K562 (cell line): ENCODE results near the gene PYM1. TPM values are rescaled to one million over a fixed set of nuclear protein-coding genes. Genes with fewer than 3 reads are reported as not detected.

Experiments
- ATAC-seq: fragments of 200-7000 bp; cut with Tn5 transposase; 3 replicates; pipeline ENCODE4 v1.9.1; 2020; ENCODE audit warnings: moderate library complexity
- BruUV-seq: library from RNA; stranded (reverse); fragments of 400-500 nt; replicated peaks from 2 replicates; lab custom pipeline; 2021; lab: Mats Ljungman, UMichigan
- CTCF ChIA-PET: fragments of 300-600 bp; formaldehyde crosslinking; extraction: SDS; loops from one replicate; lab custom pipeline; 2021; ENCODE audit warnings: low intra/inter-chr PET ratio; lab: Yijun Ruan, JAX
- POLR2A ChIA-PET: fragments of 300-600, 350-650 bp; sonication (Branson Sonifier 250); formaldehyde crosslinking; extraction: SDS; loops from one replicate; lab custom pipeline; 2021; ENCODE audit warnings: antibody characterized with exemption, inconsistent platforms; lab: Yijun Ruan, JAX
- DNase-seq, 4 experiments: peaks; one replicate each; pipeline versions ENCODE4 v3.0.0 to v3.0.0-alpha.2; 2011 to 2018; ENCODE audit warnings: low spot score in 3 of 4, mixed read lengths in 3 of 4; ENCODE audit errors: extremely low read depth in 1 of 4
- FAIRE-seq: peaks from 2 replicates; lab custom pipeline; 2011; peaks lifted over from hg19 to GRCh38; lab: Jason Lieb, UNC
- H2AFZ ChIP-seq: 2 replicates; pipeline ENCODE4 v1.6.0; 2011; ENCODE audit warnings: low read depth, low read length, control low read depth, inconsistent platforms
- H3K27ac ChIP-seq: fragments of 200-600 bp; 3 replicates; pipeline ENCODE4 v1.8.0; 2011; ENCODE audit warnings: low read depth, mild to moderate bottlenecking, control low read depth, inconsistent platforms, low read length, moderate library complexity, mixed read lengths; ENCODE audit errors: extremely low read depth
- H3K27me3 ChIP-seq, 2 experiments: fragments of 300-600 bp in 1 of 2; 2 replicates in 1 of 2; 3 replicates in 1 of 2; pipeline versions ENCODE4 v1.6.0 to v1.8.0; 2011; ENCODE audit warnings: inconsistent platforms in 2 of 2, low read length in 2 of 2, mild to moderate bottlenecking in 1 of 2, mixed read lengths in 1 of 2, moderate library complexity in 1 of 2; ENCODE audit not compliant: control insufficient read depth in 2 of 2, insufficient read depth in 2 of 2
- H3K36me3 ChIP-seq: fragments of 300-600 bp; 3 replicates; pipeline ENCODE4 v1.8.0; 2011; ENCODE audit warnings: mild to moderate bottlenecking, low read length, inconsistent platforms; ENCODE audit not compliant: control insufficient read depth, insufficient read depth
- H3K4me1 ChIP-seq, 2 experiments: fragments of 200-600 bp in 1 of 2; replicated peaks in 1 of 2; 2 replicates in 1 of 2; 3 replicates in 1 of 2; pipeline versions ENCODE4 v1.5.1 to v1.8.0; 2011; ENCODE audit warnings: inconsistent platforms in 2 of 2, low read length in 2 of 2, mild to moderate bottlenecking in 1 of 2, mixed read lengths in 1 of 2, moderate library complexity in 1 of 2; ENCODE audit not compliant: control insufficient read depth in 2 of 2, insufficient read depth in 2 of 2
- H3K4me2 ChIP-seq: 2 replicates; pipeline ENCODE4 v1.6.1; 2011; ENCODE audit warnings: low read length, control low read depth, inconsistent platforms, mixed read lengths; ENCODE audit not compliant: insufficient read depth
- H3K4me3 ChIP-seq: fragments of 200-600 bp; sonication (generic), shearing (Covaris generic); 2 replicates; pipeline ENCODE4 v1.5.1; 2016; ENCODE audit warnings: control low read depth, inconsistent platforms
- H3K79me2 ChIP-seq: fragments of 200-600 bp; 3 replicates; pipeline ENCODE4 v1.8.0; 2011; ENCODE audit warnings: low read length, inconsistent platforms; ENCODE audit not compliant: control insufficient read depth, insufficient read depth
- H3K9ac ChIP-seq, 2 experiments: 2 replicates each; pipeline versions ENCODE4 v1.6.0 to v1.6.1; 2011; ENCODE audit warnings: low read depth in 2 of 2, low read length in 2 of 2, control low read depth in 1 of 2, inconsistent platforms in 1 of 2, mild to moderate bottlenecking in 1 of 2, mixed read lengths in 1 of 2; ENCODE audit not compliant: insufficient read depth in 1 of 2
- H3K9me1 ChIP-seq: one replicate; pipeline ENCODE4 v1.6.0; 2011; ENCODE audit warnings: inconsistent platforms, mild to moderate bottlenecking, low read length, moderate library complexity; ENCODE audit not compliant: control insufficient read depth, insufficient read depth
- H3K9me3 ChIP-seq: replicated peaks from 2 replicates; pipeline ENCODE4 v1.5.1; 2011; ENCODE audit warnings: low read depth, low read length, inconsistent platforms; ENCODE audit not compliant: control insufficient read depth, insufficient read depth
- H4K20me1 ChIP-seq: replicated peaks from 2 replicates; pipeline ENCODE4 v1.6.1; 2011; ENCODE audit warnings: low read length, inconsistent platforms, mixed read lengths; ENCODE audit not compliant: control insufficient read depth, insufficient read depth
- BMI1 ChIP-seq: fragments of 150-350 bp; IDR thresholded peaks from 2 replicates; pipeline ENCODE4 v1.6.1; 2014; ENCODE audit warnings: low read length
- FOXP4 ChIP-seq: sonication (generic); formaldehyde crosslinking; IDR thresholded peaks from 2 replicates; pipeline ENCODE4 v1.8.0; 2022; ENCODE audit warnings: mild to moderate bottlenecking, missing genetic modification reagents, borderline replicate concordance
- HMG20B ChIP-seq: fragments of 250-450 bp; sonication (Bioruptor Pico); IDR thresholded peaks from 2 replicates; pipeline ENCODE4 v1.5.0; 2021; ENCODE audit warnings: mild to moderate bottlenecking
- PHB2 ChIP-seq: fragments of 450-650 bp; IDR thresholded peaks from 2 replicates; pipeline ENCODE4 v1.6.1; 2017; ENCODE audit warnings: low read depth
- PHF20 ChIP-seq: fragments of 450-650 bp; IDR thresholded peaks from 2 replicates; pipeline ENCODE4 v1.6.1; 2018; ENCODE audit not compliant: partially characterized antibody
- POLR2AphosphoS5 ChIP-seq: IDR thresholded peaks from 2 replicates; pipeline ENCODE4 v1.6.1; 2011; ENCODE audit warnings: mild to moderate bottlenecking, low read depth, low read length, moderate library complexity; ENCODE audit not compliant: control insufficient read depth, insufficient read depth
- SOX6 ChIP-seq: fragments of 450-650 bp; IDR thresholded peaks from 2 replicates; pipeline ENCODE4 v1.6.1; 2014; ENCODE audit warnings: mild to moderate bottlenecking
- SRSF7 ChIP-seq: fragments of 200-400 bp; formaldehyde crosslinking; optimal IDR thresholded peaks from 2 replicates; pipeline ENCODE3; 2017; ENCODE audit warnings: mild to moderate bottlenecking, low read depth, low read length
- THAP12 ChIP-seq: fragments of 250-450 bp; sonication (Bioruptor Pico); IDR thresholded peaks from 2 replicates; pipeline ENCODE4 v1.9.0; 2021; ENCODE audit warnings: mild to moderate bottlenecking, inconsistent platforms
- TOE1 ChIP-seq, 2 experiments: fragments of 450-650 bp in 1 of 2; sonication (generic) in 1 of 2; formaldehyde crosslinking in 1 of 2; IDR thresholded peaks; 2 replicates each; pipeline versions ENCODE4 v1.7.1 to v1.8.0; 2016 to 2022; ENCODE audit warnings: borderline replicate concordance in 2 of 2, mild to moderate bottlenecking in 2 of 2, antibody characterized with exemption in 1 of 2, inconsistent platforms in 1 of 2, low read depth in 1 of 2, missing genetic modification reagents in 1 of 2, moderate library complexity in 1 of 2
- WGBS: fragments of 100-300 bp; shearing (Covaris generic); methylation state at CpG from one replicate; pipeline ENCODE4 v1.1.6; 2016; ENCODE audit warnings: low coverage, mixed read lengths; ENCODE audit not compliant: insufficient coverage; ENCODE audit errors: missing lambda C conversion rate; 5-methylcytosine and 5-hydroxymethylcytosine counted together
- in situ Hi-C: fragments of 300-500 bp; cut with MboI; formaldehyde crosslinking; loops from 4 replicates; pipeline ENCODE4 v1.15.0; 2018; ENCODE audit warnings: inconsistent platforms, mixed read lengths
- intact Hi-C: fragments of 100-400 bp; cut with micrococcal nuclease; formaldehyde crosslinking; loops from 2 replicates; pipeline ENCODE4 v1.14.2; 2022
- polyA plus RNA-seq, 8 experiments: library from polyadenylated mRNA; depleted of rRNA in 4 of 8; stranded (reverse) in 5 of 8; unstranded in 3 of 8; fragments of >200 nt; fragmentation: Nextera tagmentation in 2 of 8; fragmentation: Illumina TruSeq in 1 of 8; extraction: Ambion mirVana in 2 of 8; extraction: Trizol in 1 of 8; gene quantifications; 2 replicates each; pipeline versions ENCODE4 v1.2.1 to v1.2.3, GENCODE V29; 2011 to 2014; ENCODE audit warnings: inconsistent platforms in 1 of 8, missing spikeins in 1 of 8
- total RNA-seq, 7 experiments: library from RNA; depleted of rRNA in 6 of 7; stranded (reverse); fragments of >200 nt in 6 of 7; fragmentation: Illumina TruSeq in 2 of 7; extraction: Trizol in 2 of 7; gene quantifications; 2 replicates each; pipeline versions ENCODE4 v1.2.1 to v1.2.3, GENCODE V29; 2011 to 2021; ENCODE audit warnings: low replicate concordance in 1 of 7
- TF ChIP-seq, protein P1 (sequence below): fragments of 450-650 bp; formaldehyde crosslinking; IDR thresholded peaks from 2 replicates; pipeline ENCODE4 v1.4.0; 2022; ENCODE audit warnings: missing genetic modification characterization

The PYM1 gene
- total and polyA plus RNA-seq, 9 of the 15 experiments (the other 6 are each of a cell fraction or from before 2014, with no cell fraction given), result 29.0 to 51.3 (median 34.1) TPM

- TF ChIP-seq FOXP4 (CRISPR knock-in tag), result peak; percentile 20; the same call in 1 of the 2 replicates
Measured at GRCh38 chr12:55973599-55974307, 46.1 kb upstream of the PYM1 start, which contains the start of gene RAB5B (continued).

DNA sequence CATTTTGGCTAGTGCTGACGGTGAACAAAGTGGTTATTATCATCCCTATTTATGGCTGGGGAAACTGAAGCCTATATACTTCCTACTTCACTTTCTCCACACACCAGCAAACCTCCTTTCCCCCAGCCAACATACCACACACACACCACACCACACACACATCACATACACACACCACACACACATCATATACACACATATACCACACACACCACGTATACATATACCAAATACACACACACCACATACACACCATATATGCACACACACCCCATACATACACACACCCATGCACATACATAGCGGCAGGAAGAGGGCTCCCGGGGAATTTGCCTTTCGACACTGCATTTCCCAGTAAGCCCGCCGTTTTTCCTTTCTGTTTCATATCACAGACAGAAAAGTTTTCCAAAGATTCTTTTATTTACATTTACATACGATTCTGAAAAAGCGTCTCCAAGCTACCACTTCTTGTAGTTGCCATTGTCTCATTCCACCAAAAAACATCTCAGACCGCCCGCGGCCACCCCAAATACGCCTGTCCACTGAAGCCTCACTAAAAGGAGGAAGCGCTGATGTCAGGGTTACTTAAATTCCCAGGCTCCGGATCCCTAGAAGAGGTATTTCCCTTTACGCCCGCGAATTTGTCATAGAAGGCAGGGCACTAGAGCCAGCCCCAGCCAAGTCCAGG, 45.4 kb upstream of the PYM1 start:
- H3K9me1 ChIP-seq, result no peaks in the 10 kb centered on the region
- in situ Hi-C loops, result no loop called here
- 2% methylated on average over 18 of the region's 18 CpGs for WGBS
- ATAC-seq (peak; percentile 15), DNase-seq (peak in 1 of 4 experiments; percentile 29), FAIRE-seq (no peak)
- CTCF ChIA-PET, result interaction anchor here (0.7 kb wide), 1 partner anchor 190 kb away, joined by 7 read pairs; no protein-coding TSS in a partner anchor
- intact Hi-C loops, result loop anchor here (2.0 to 5.0 kb wide), 2 partner anchors 46 to 48 kb away; partner anchors contain the start of genes IKZF4 and PYM1
- no peaks in the 10 kb centered on the region; the same call in 1 of the 2 replicates for H4K20me1 ChIP-seq
- H3K9ac ChIP-seq, result peak overlapping the region; percentile 81 to 86; a peak in 3 of 4 replicates
- peak overlapping the region; percentile 99 for H3K4me2 ChIP-seq
- peak overlapping the region; percentile 61 for H2AFZ ChIP-seq
- POLR2A ChIA-PET, result interaction anchor here (0.6 to 2.5 kb wide), 25 partner anchors 12 to 325 kb away, joined by 3 to 49 read pairs (median 5); partner anchors contain the start of genes DNAJC14, IKZF4, ORMDL2 and SARNP
- H3K79me2 ChIP-seq, result peaks cover 53% of the 10 kb centered on the region
- H3K9me3 ChIP-seq, result no peaks in the 10 kb centered on the region
- peaks cover 11 to 22% of the 10 kb centered on the region in 2 experiments for H3K4me1 ChIP-seq
- H3K36me3 ChIP-seq, result peaks cover 58% of the 10 kb centered on the region
- H3K27ac ChIP-seq, result peak overlapping the region; percentile 88
- TSS peak; percentile 97 for BruUV-seq
- peak overlapping the region; percentile 47 for H3K4me3 ChIP-seq
- no peaks in the 10 kb centered on the region for H3K27me3 ChIP-seq
- TF ChIP-seq POLR2AphosphoS5, result peak; percentile 31; the same call in 1 of the 2 replicates
- no peak for TF ChIP-seq HMG20B (CRISPR knock-in tag)
- TF ChIP-seq PHB2, result peak; percentile 73; the same call in 1 of the 2 replicates
- TF ChIP-seq TOE1 (IDR thresholded peaks at IDR 0.05; ENCODE audit: borderline replicate concordance), result peak; percentile 79
- no peak for TF ChIP-seq TOE1 (CRISPR knock-in tag; IDR thresholded peaks at IDR 0.05; ENCODE audit: borderline replicate concordance, low read depth)
- TF ChIP-seq, protein P1, sequence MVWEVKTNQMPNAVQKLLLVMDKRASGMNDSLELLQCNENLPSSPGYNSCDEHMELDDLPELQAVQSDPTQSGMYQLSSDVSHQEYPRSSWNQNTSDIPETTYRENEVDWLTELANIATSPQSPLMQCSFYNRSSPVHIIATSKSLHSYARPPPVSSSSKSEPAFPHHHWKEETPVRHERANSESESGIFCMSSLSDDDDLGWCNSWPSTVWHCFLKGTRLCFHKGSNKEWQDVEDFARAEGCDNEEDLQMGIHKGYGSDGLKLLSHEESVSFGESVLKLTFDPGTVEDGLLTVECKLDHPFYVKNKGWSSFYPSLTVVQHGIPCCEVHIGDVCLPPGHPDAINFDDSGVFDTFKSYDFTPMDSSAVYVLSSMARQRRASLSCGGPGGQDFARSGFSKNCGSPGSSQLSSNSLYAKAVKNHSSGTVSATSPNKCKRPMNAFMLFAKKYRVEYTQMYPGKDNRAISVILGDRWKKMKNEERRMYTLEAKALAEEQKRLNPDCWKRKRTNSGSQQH (CRISPR knock-in tag), result peak; percentile 96
- 0 out of 2 replicates have a peak, but pooled peaks have one; percentile 12 for TF ChIP-seq THAP12
- no peak for TF ChIP-seq SRSF7
- TF ChIP-seq BMI1, result no peak
- peak; percentile 27; the same call in 1 of the 2 replicates for TF ChIP-seq SOX6
- TF ChIP-seq PHF20, result peak; percentile 80
